GM23338 (cell line): ENCODE data around the gene SSR3. TPM values are rescaled to one million over a fixed set of nuclear protein-coding genes. Genes with fewer than 3 reads are reported as not detected.

Experiments used
- ATAC-seq: fragments of 200-7000 bp; cut with Tn5 transposase; 3 replicates; pipeline ENCODE4 v1.9.1; 2020
- DNase-seq: peaks from one replicate; pipeline ENCODE4 v3.0.0-alpha.2; 2015; ENCODE audit warnings: low spot score
- H2AFZ ChIP-seq: fragments of 200-600 bp; sonication (generic); 2 replicates; pipeline ENCODE4 v1.8.0; 2016; ENCODE audit warnings: antibody characterized with exemption, mild to moderate bottlenecking, moderate library complexity
- H3F3A ChIP-seq: fragments of 200-600 bp; sonication (generic); replicated peaks from 2 replicates; pipeline ENCODE4 v1.8.0; 2017; ENCODE audit warnings: antibody characterized with exemption, mixed run types, low read depth
- H3K27ac ChIP-seq: fragments of 200-600 bp; sonication (generic); 2 replicates; pipeline ENCODE4 v1.6.1; 2016; ENCODE audit warnings: low read depth
- H3K27me3 ChIP-seq: fragments of 200-600 bp; sonication (generic); 2 replicates; pipeline ENCODE4 v1.8.0; 2016; ENCODE audit warnings: mild to moderate bottlenecking, mixed run types, moderate library complexity; ENCODE audit not compliant: insufficient read depth
- H3K36me3 ChIP-seq: fragments of 200-600 bp; sonication (generic); 2 replicates; pipeline ENCODE4 v1.8.0; 2016; ENCODE audit warnings: mild to moderate bottlenecking; ENCODE audit not compliant: insufficient read depth
- H3K4me1 ChIP-seq: fragments of 200-600 bp; sonication (generic); 2 replicates; pipeline ENCODE4 v1.8.0; 2016; ENCODE audit warnings: mild to moderate bottlenecking, moderate library complexity; ENCODE audit not compliant: insufficient read depth
- H3K4me2 ChIP-seq: fragments of 200-600 bp; sonication (generic); 2 replicates; pipeline ENCODE4 v1.7.1; 2017; ENCODE audit warnings: mixed run types
- H3K4me3 ChIP-seq: fragments of 200-600 bp; sonication (generic); 2 replicates; pipeline ENCODE4 v1.6.1; 2016; ENCODE audit warnings: mixed run types
- H3K79me2 ChIP-seq: fragments of 200-600 bp; sonication (generic); replicated peaks from 2 replicates; pipeline ENCODE4 v1.8.0; 2017; ENCODE audit warnings: mild to moderate bottlenecking; ENCODE audit not compliant: insufficient read depth
- H3K9me2 ChIP-seq: fragments of 200-600 bp; sonication (generic); 2 replicates; pipeline ENCODE4 v1.8.0; 2017; ENCODE audit not compliant: insufficient read depth
- H4K20me1 ChIP-seq: fragments of 200-600 bp; sonication (generic); replicated peaks from 2 replicates; pipeline ENCODE4 v1.8.0; 2017; ENCODE audit warnings: mild to moderate bottlenecking; ENCODE audit not compliant: insufficient read depth
- H3K27ac Mint-ChIP-seq: 2 replicates; pipeline ENCODE4 v1.8.0; 2020; ENCODE audit warnings: inconsistent platforms, mild to moderate bottlenecking, moderate library complexity, mixed read lengths
- H3K27me3 Mint-ChIP-seq: 3 replicates; pipeline ENCODE4 v1.8.0; 2022; ENCODE audit warnings: low read depth, mild to moderate bottlenecking, moderate library complexity, mixed read lengths, inconsistent platforms; ENCODE audit not compliant: insufficient read depth, poor library complexity
- H3K36me3 Mint-ChIP-seq: 3 replicates; pipeline ENCODE4 v1.8.0; 2021; ENCODE audit warnings: low read depth, mild to moderate bottlenecking, inconsistent platforms, moderate library complexity, mixed read lengths
- H3K4me1 Mint-ChIP-seq: 3 replicates; pipeline ENCODE4 v1.8.0; 2020; ENCODE audit warnings: mild to moderate bottlenecking, inconsistent platforms, mixed read lengths
- H3K4me3 Mint-ChIP-seq: 3 replicates; pipeline ENCODE4 v1.8.0; 2021; ENCODE audit warnings: moderate library complexity, mild to moderate bottlenecking, inconsistent platforms, mixed read lengths
- H3K9me3 Mint-ChIP-seq: 3 replicates; pipeline ENCODE4 v1.8.0; 2020; ENCODE audit warnings: moderate library complexity, mild to moderate bottlenecking, inconsistent platforms, mixed read lengths
- CREB1 ChIP-seq: fragments of 250-450 bp; sonication (Bioruptor Pico); IDR thresholded peaks from 2 replicates; pipeline ENCODE4 v1.5.0; 2020; ENCODE audit warnings: low read depth, mild to moderate bottlenecking, moderate library complexity
- CTCF ChIP-seq, 2 experiments: fragments of 200-600 bp in 1 of 2; sonication (generic) in 1 of 2; conservative IDR thresholded peaks; 2 replicates each; pipeline versions ENCODE4 v1.5.1 to v1.6.1; 2016 to 2017; ENCODE audit warnings: antibody characterized with exemption in 2 of 2, low read depth in 2 of 2, mild to moderate bottlenecking in 2 of 2, moderate library complexity in 1 of 2
- EZH2 ChIP-seq: fragments of 200-600 bp; sonication (generic); IDR thresholded peaks from one replicate; pipeline ENCODE4 v1.8.0; 2017; ENCODE audit warnings: antibody characterized with exemption, mild to moderate bottlenecking, low read depth; ENCODE audit not compliant: unreplicated experiment
- EZH2phosphoT487 ChIP-seq: fragments of 200-600 bp; sonication (generic); IDR thresholded peaks from one replicate; pipeline ENCODE4 v1.8.1; 2018; ENCODE audit warnings: antibody characterized with exemption; ENCODE audit not compliant: unreplicated experiment
- JUNB ChIP-seq: IDR thresholded peaks from one replicate; pipeline ENCODE4 v1.6.1; 2016; ENCODE audit warnings: antibody characterized with exemption; ENCODE audit not compliant: unreplicated experiment
- NANOG ChIP-seq: IDR thresholded peaks from 2 replicates; pipeline ENCODE4 v1.6.1; 2016; ENCODE audit warnings: antibody characterized with exemption, borderline replicate concordance
- POLR2AphosphoS5 ChIP-seq: IDR thresholded peaks from 2 replicates; pipeline ENCODE4 v1.6.1; 2016; ENCODE audit warnings: antibody characterized with exemption, low read depth
- REST ChIP-seq: IDR thresholded peaks from one replicate; pipeline ENCODE4 v1.6.1; 2018; ENCODE audit warnings: antibody characterized with exemption; ENCODE audit not compliant: unreplicated experiment
- STAT1 ChIP-seq: IDR thresholded peaks from one replicate; pipeline ENCODE4 v1.6.1; 2016; ENCODE audit warnings: antibody characterized with exemption; ENCODE audit not compliant: unreplicated experiment
- ZNF114 ChIP-seq: fragments of 250-450 bp; sonication (Bioruptor Pico); IDR thresholded peaks from 2 replicates; pipeline ENCODE4 v1.5.0; 2020; ENCODE audit warnings: mild to moderate bottlenecking, moderate library complexity
- ZNF331 ChIP-seq: fragments of 250-450 bp; sonication (Bioruptor Pico); IDR thresholded peaks from 2 replicates; pipeline ENCODE4 v1.5.0; 2020; ENCODE audit warnings: low read depth, mild to moderate bottlenecking, moderate library complexity
- ZNF462 ChIP-seq: fragments of 250-450 bp; sonication (Bioruptor Pico); IDR thresholded peaks from 2 replicates; pipeline ENCODE4 v1.5.0; 2020; ENCODE audit warnings: mild to moderate bottlenecking, moderate library complexity
- polyA plus RNA-seq: library from polyadenylated mRNA; unstranded; fragments of >200 nt; fragmentation: Nextera tagmentation; extraction: Ambion mirVana; gene quantifications from 2 replicates; pipeline ENCODE4 v1.2.1, GENCODE V29; 2016
- total RNA-seq: library from RNA; depleted of rRNA; stranded (reverse); fragments of >200 nt; shearing (Covaris generic); gene quantifications from 2 replicates; pipeline ENCODE4 v1.2.3, GENCODE V29; 2014
- TF ChIP-seq, protein P1 (sequence below): IDR thresholded peaks from 2 replicates; pipeline ENCODE4 v1.6.1; 2016; ENCODE audit warnings: antibody characterized with exemption

Gene SSR3
- total and polyA plus RNA-seq, 2 experiments from 2014 or later: 143 to 173 TPM

GRCh38 chr3:156518726-156519125 lies 36.2 kb downstream of the SSR3 start:
- H3K27ac Mint-ChIP-seq: no peak overlapping the region

More at GRCh38 chr3:156518726-156519125, 36.2 kb downstream of the SSR3 start:
- Histone ChIP-seq H3K27ac (no peak overlapping the region), H3K4me3 (no peak overlapping the region), H3K4me2 (no peak overlapping the region), H3K27me3 (no peaks in the 10 kb centered on the region), H3K79me2 (no peaks in the 10 kb centered on the region), H4K20me1 (no peaks in the 10 kb centered on the region), H3K4me1 (peaks cover 37% of the 10 kb centered on the region), H3K36me3 (no peaks in the 10 kb centered on the region), H3K9me2 (0 out of 2 replicates have a peak, but pooled peaks cover 3% of the 10 kb centered on the region), H3F3A (no peaks in the 10 kb centered on the region), H2AFZ (no peak overlapping the region)
- no peak overlapping the region for H3K4me3 Mint-ChIP-seq
- H3K4me1 Mint-ChIP-seq: peaks cover 30% of the 10 kb centered on the region
- no peaks in the 10 kb centered on the region for H3K9me3 Mint-ChIP-seq
- ATAC-seq: no peak
- no peak for DNase-seq
- TF ChIP-seq EZH2phosphoT487: no peak
- TF ChIP-seq JUNB: no peak
- TF ChIP-seq REST: no peak
- no peak for TF ChIP-seq ZNF114 (CRISPR knock-in tag)
- TF ChIP-seq EZH2: no peak
- no peak for TF ChIP-seq STAT1
- no peak for TF ChIP-seq NANOG
- no peak for TF ChIP-seq ZNF462
- no peak for TF ChIP-seq ZNF331 (CRISPR knock-in tag)
- TF ChIP-seq, protein P1, sequence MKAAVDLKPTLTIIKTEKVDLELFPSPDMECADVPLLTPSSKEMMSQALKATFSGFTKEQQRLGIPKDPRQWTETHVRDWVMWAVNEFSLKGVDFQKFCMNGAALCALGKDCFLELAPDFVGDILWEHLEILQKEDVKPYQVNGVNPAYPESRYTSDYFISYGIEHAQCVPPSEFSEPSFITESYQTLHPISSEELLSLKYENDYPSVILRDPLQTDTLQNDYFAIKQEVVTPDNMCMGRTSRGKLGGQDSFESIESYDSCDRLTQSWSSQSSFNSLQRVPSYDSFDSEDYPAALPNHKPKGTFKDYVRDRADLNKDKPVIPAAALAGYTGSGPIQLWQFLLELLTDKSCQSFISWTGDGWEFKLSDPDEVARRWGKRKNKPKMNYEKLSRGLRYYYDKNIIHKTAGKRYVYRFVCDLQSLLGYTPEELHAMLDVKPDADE: no peak
- TF ChIP-seq CREB1 (CRISPR knock-in tag): no peak
- TF ChIP-seq CTCF (conservative IDR thresholded peaks at IDR 0.05; ENCODE audit: low read depth in 2 of 2): no peak
- no peak for TF ChIP-seq POLR2AphosphoS5
- no peaks in the 10 kb centered on the region for H3K27me3 Mint-ChIP-seq
- no peaks in the 10 kb centered on the region for H3K36me3 Mint-ChIP-seq
